Mesendoderm (in vitro differentiated cells): ENCODE data around the gene NR3C2.

ENCODE experiments used
- DNase-seq: peaks from one replicate; pipeline ENCODE4 v3.0.0; 2013
- H2AK5ac ChIP-seq: 2 replicates; pipeline ENCODE4 v1.6.1; 2013; ENCODE audit warnings: low read length, inconsistent platforms
- H2BK120ac ChIP-seq: 2 replicates; pipeline ENCODE4 v1.6.1; 2013; ENCODE audit warnings: low read depth, mild to moderate bottlenecking, low read length, moderate library complexity, mixed read lengths
- H2BK15ac ChIP-seq: replicated peaks from 2 replicates; pipeline ENCODE4 v1.6.1; 2013; ENCODE audit warnings: low read depth, mild to moderate bottlenecking, moderate library complexity
- H2BK5ac ChIP-seq: 2 replicates; pipeline ENCODE4 v1.6.1; 2013; ENCODE audit warnings: low read length, inconsistent platforms
- H3K18ac ChIP-seq: 2 replicates; pipeline ENCODE4 v1.6.1; 2013; ENCODE audit warnings: mild to moderate bottlenecking, low read length, mixed read lengths
- H3K23ac ChIP-seq: one replicate; pipeline ENCODE4 v1.6.1; 2013; ENCODE audit warnings: low read length
- H3K27ac ChIP-seq: 2 replicates; pipeline ENCODE4 v1.5.1; 2013; ENCODE audit warnings: low read depth, mild to moderate bottlenecking, inconsistent platforms, low read length, moderate library complexity
- H3K27me3 ChIP-seq: 2 replicates; pipeline ENCODE4 v1.6.1; 2013; ENCODE audit warnings: low read length, control low read depth, mild to moderate bottlenecking, inconsistent platforms; ENCODE audit not compliant: insufficient read depth, poor library complexity
- H3K36me3 ChIP-seq: 2 replicates; pipeline ENCODE4 v1.6.1; 2013; ENCODE audit warnings: low read length, inconsistent platforms; ENCODE audit not compliant: control insufficient read depth, insufficient read depth
- H3K4ac ChIP-seq: one replicate; pipeline ENCODE4 v1.6.1; 2013; ENCODE audit warnings: low read depth, mild to moderate bottlenecking, low read length, moderate library complexity
- H3K4me1 ChIP-seq: 2 replicates; pipeline ENCODE4 v1.6.1; 2013; ENCODE audit warnings: low read depth, low read length, inconsistent platforms; ENCODE audit not compliant: control insufficient read depth
- H3K4me2 ChIP-seq: 2 replicates; pipeline ENCODE4 v1.6.1; 2013; ENCODE audit warnings: low read length
- H3K4me3 ChIP-seq: 2 replicates; pipeline ENCODE4 v1.5.1; 2013; ENCODE audit warnings: mild to moderate bottlenecking, low read length
- H3K56ac ChIP-seq: one replicate; pipeline ENCODE4 v1.6.1; 2013; ENCODE audit warnings: low read length
- H3K79me1 ChIP-seq: 2 replicates; pipeline ENCODE4 v1.6.1; 2013; ENCODE audit warnings: low read length, inconsistent platforms
- H3K79me2 ChIP-seq: 2 replicates; pipeline ENCODE4 v1.6.1; 2013; ENCODE audit warnings: mild to moderate bottlenecking, low read length; ENCODE audit not compliant: control insufficient read depth, insufficient read depth
- H3K9ac ChIP-seq: 2 replicates; pipeline ENCODE4 v1.6.1; 2013; ENCODE audit warnings: low read length, inconsistent platforms
- H4K5ac ChIP-seq: one replicate; pipeline ENCODE4 v1.6.1; 2013; ENCODE audit warnings: low read length
- H4K8ac ChIP-seq: one replicate; pipeline ENCODE4 v1.6.1; 2013; ENCODE audit warnings: low read depth, mild to moderate bottlenecking, control low read depth, low read length, moderate library complexity
- WGBS: extraction: QIAGEN DNeasy Blood & Tissue Kit; methylation state at CpG from one replicate; pipeline ENCODE4 v1.1.7; 2013; ENCODE audit warnings: low lambda C conversion rate, missing lambda C conversion rate; ENCODE audit not compliant: insufficient coverage; ENCODE audit errors: extremely low coverage; 5-methylcytosine and 5-hydroxymethylcytosine counted together

Gene NR3C2

DNA sequence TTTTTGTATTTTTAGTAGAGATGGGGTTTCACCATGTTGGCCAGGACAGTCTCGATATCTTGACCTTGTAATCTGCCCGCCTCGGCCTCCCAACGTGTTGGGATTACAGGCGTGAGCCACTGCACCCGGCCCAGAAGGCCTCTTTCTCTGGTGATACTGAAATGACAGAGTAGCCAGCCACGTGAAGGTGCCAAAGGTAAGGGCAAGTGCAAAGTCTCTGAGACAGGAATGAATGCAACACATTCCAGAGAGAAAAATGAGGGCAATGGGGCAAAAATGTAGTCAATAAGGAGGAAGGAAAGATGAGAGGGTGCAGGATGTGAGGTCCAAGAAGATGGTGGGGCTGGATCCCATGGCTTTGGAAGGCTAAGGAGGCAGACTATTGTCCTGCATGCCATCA, 176.0 kb downstream of the NR3C2 start:
- no peak overlapping the region for H3K4me2 ChIP-seq
- no peaks in the 10 kb centered on the region for H3K79me2 ChIP-seq
- H3K4ac ChIP-seq = no peak overlapping the region
- H3K18ac ChIP-seq = no peak overlapping the region
- no peak overlapping the region for H4K5ac ChIP-seq
- H4K8ac ChIP-seq = no peak overlapping the region
- H2BK120ac ChIP-seq = no peak overlapping the region
- H3K9ac ChIP-seq = no peak overlapping the region
- H3K56ac ChIP-seq = no peak overlapping the region
- no peaks in the 10 kb centered on the region for H3K79me1 ChIP-seq
- no peak overlapping the region for H3K23ac ChIP-seq
- no peak overlapping the region for H3K27ac ChIP-seq
- no peak for DNase-seq
- no peak overlapping the region for H2BK5ac ChIP-seq
- H3K4me3 ChIP-seq = no peak overlapping the region
- no CpG with 5 or more reads among the region's 7 CpGs for WGBS
- no peaks in the 10 kb centered on the region for H3K4me1 ChIP-seq
- no peaks in the 10 kb centered on the region for H3K36me3 ChIP-seq
- no peak overlapping the region for H2BK15ac ChIP-seq
- H2AK5ac ChIP-seq = no peak overlapping the region
- H3K27me3 ChIP-seq = no peaks in the 10 kb centered on the region

DNA sequence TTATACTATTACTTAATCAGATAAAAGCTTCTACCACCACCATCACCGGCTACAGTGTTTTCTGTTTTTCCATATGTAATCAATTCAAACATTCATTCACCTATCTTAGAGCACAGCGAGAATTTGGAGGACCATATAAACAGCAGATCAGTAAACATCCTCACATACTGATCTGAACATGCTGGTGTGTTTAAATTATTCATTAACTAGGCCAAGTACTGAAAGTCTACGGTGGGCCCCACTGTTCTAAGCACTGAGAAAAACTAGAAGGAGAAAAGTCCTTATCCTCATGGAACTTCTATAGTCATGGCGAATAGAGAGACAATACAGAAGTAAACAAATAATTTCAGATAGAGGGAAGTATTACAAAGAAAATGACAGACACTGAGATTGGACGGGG, 176.6 kb downstream of the NR3C2 start:
- Histone ChIP-seq H3K36me3 (no peaks in the 10 kb centered on the region), H3K79me2 (no peaks in the 10 kb centered on the region), H2AK5ac (no peak overlapping the region), H3K56ac (no peak overlapping the region), H2BK15ac (no peak overlapping the region), H3K4me3 (no peak overlapping the region), H3K27ac (no peak overlapping the region), H3K23ac (no peak overlapping the region), H3K18ac (no peak overlapping the region), H3K4me2 (no peak overlapping the region), H4K5ac (no peak overlapping the region), H3K79me1 (no peaks in the 10 kb centered on the region), H3K9ac (no peak overlapping the region), H3K4ac (no peak overlapping the region), H2BK5ac (no peak overlapping the region), H4K8ac (no peak overlapping the region), H2BK120ac (no peak overlapping the region), H3K27me3 (no peaks in the 10 kb centered on the region), H3K4me1 (no peaks in the 10 kb centered on the region)
- no CpG with 5 or more reads among the region's 5 CpGs for WGBS
- no peak for DNase-seq

DNA sequence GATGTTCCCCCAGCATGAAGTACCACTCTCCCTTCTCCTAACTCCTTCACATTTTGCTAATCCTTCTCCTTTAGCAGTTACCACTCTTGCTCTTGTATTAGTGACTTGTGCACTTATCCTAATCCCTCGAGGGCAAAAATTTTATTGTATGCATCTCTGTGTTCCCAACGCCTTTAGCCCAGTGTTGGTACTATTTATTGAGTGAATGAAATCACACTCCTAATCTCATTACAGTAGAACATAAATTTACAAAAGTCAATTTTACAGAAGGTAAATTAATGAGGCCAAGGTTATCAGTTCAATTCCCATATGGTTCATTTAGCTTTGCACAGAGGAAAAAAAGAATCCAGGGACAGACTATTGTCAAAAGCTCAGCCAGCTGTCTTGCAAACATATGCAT, 178.4 kb downstream of the NR3C2 start:
- Histone ChIP-seq H3K23ac (no peak overlapping the region), H3K27ac (no peak overlapping the region), H2AK5ac (no peak overlapping the region), H2BK15ac (no peak overlapping the region), H3K56ac (no peak overlapping the region), H3K4me3 (no peak overlapping the region), H4K8ac (no peak overlapping the region), H3K4me2 (no peak overlapping the region), H2BK120ac (no peak overlapping the region), H3K79me2 (no peaks in the 10 kb centered on the region), H4K5ac (no peak overlapping the region), H3K27me3 (no peaks in the 10 kb centered on the region), H3K79me1 (no peaks in the 10 kb centered on the region), H3K18ac (no peak overlapping the region), H3K4ac (no peak overlapping the region), H3K9ac (no peak overlapping the region), H3K36me3 (no peaks in the 10 kb centered on the region), H3K4me1 (no peaks in the 10 kb centered on the region), H2BK5ac (no peak overlapping the region)
- no CpG with 5 or more reads among the region's 2 CpGs for WGBS
- DNase-seq = no peak

DNA sequence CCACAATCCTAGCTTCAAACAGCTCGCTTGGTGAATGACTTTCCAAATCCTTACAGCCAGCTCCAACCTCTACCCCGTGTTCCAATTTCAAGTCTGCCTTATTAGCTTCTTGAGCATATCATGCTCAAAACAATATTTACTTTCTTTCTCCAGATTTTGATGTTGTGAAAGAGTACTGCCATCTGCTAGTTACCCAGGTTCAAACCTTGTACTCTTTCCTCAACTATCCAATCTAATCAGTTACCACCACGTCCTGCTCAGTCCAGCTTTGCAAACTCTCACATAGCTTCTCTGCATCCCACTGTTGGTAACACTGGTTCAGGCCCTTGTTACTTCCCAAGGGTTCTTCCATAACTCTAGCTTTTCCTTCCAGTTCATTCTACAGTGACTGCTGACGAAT, 179.1 kb downstream of the NR3C2 start:
- WGBS = no CpG with 5 or more reads among the region's 4 CpGs
- no peak overlapping the region for H3K4ac ChIP-seq

GRCh38 chr4:148261848-148262247, 180.4 kb downstream of the NR3C2 start:
- H4K8ac ChIP-seq = no peak overlapping the region
- no peak overlapping the region for H3K56ac ChIP-seq
- H3K9ac ChIP-seq = no peak overlapping the region
- H3K4me2 ChIP-seq = no peak overlapping the region
- H3K27me3 ChIP-seq = no peaks in the 10 kb centered on the region
- WGBS = no CpG with 5 or more reads among the region's 4 CpGs
- no peak overlapping the region for H2BK5ac ChIP-seq
- H3K36me3 ChIP-seq = no peaks in the 10 kb centered on the region
- H3K27ac ChIP-seq = no peak overlapping the region
- H3K4me1 ChIP-seq = no peaks in the 10 kb centered on the region
- no peaks in the 10 kb centered on the region for H3K79me2 ChIP-seq
- H3K23ac ChIP-seq = no peak overlapping the region
- no peak overlapping the region for H2BK120ac ChIP-seq
- no peak for DNase-seq
- no peak overlapping the region for H2BK15ac ChIP-seq
- no peak overlapping the region for H3K4me3 ChIP-seq
- no peak overlapping the region for H2AK5ac ChIP-seq
- no peaks in the 10 kb centered on the region for H3K79me1 ChIP-seq
- H4K5ac ChIP-seq = no peak overlapping the region
- H3K4ac ChIP-seq = no peak overlapping the region
- H3K18ac ChIP-seq = no peak overlapping the region

More for the DNA sequence above, 179.1 kb downstream of the NR3C2 start:
- Histone ChIP-seq H2BK5ac (no peak overlapping the region), H3K79me1 (no peaks in the 10 kb centered on the region), H4K8ac (no peak overlapping the region), H3K27me3 (no peaks in the 10 kb centered on the region), H3K56ac (no peak overlapping the region), H3K9ac (no peak overlapping the region), H3K4me1 (no peaks in the 10 kb centered on the region), H3K4me3 (no peak overlapping the region), H3K36me3 (no peaks in the 10 kb centered on the region), H2AK5ac (no peak overlapping the region), H3K27ac (no peak overlapping the region), H3K18ac (no peak overlapping the region), H2BK15ac (no peak overlapping the region), H2BK120ac (no peak overlapping the region), H3K23ac (no peak overlapping the region), H4K5ac (peak overlapping the region; percentile 49), H3K79me2 (no peaks in the 10 kb centered on the region), H3K4me2 (no peak overlapping the region)
- no peak for DNase-seq

DNA sequence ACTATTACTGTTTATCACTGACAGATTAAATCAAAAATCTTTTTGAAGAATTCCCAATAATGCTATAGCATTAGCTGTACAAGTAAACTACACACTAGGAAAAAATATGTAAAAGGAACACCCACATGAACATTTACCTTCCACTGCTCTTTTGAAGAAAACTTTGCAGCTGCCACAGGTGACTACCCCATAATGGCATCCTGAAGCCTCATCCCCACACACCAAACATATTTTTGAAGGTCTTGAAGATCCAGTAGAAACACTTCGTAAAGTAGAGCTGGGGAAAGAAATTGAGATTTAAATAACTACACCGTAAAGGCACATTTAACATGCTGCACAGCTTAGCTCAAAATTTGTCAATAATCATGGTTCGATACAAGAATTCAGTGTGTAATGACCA, 182.4 kb downstream of the NR3C2 start:
- H2BK120ac ChIP-seq = no peak overlapping the region
- H3K4ac ChIP-seq = no peak overlapping the region
- no peak overlapping the region for H3K56ac ChIP-seq
- no peak overlapping the region for H4K8ac ChIP-seq
- no peaks in the 10 kb centered on the region for H3K36me3 ChIP-seq
- H4K5ac ChIP-seq = no peak overlapping the region
- H3K4me3 ChIP-seq = no peak overlapping the region
- no peaks in the 10 kb centered on the region for H3K79me2 ChIP-seq
- H3K9ac ChIP-seq = no peak overlapping the region
- no peak overlapping the region for H2AK5ac ChIP-seq
- DNase-seq = no peak
- H2BK5ac ChIP-seq = no peak overlapping the region
- H3K4me2 ChIP-seq = no peak overlapping the region
- WGBS = no CpG with 5 or more reads among the region's 3 CpGs
- H2BK15ac ChIP-seq = no peak overlapping the region
- H3K4me1 ChIP-seq = no peaks in the 10 kb centered on the region
- H3K27ac ChIP-seq = no peak overlapping the region
- no peaks in the 10 kb centered on the region for H3K79me1 ChIP-seq
- H3K23ac ChIP-seq = no peak overlapping the region
- no peaks in the 10 kb centered on the region for H3K27me3 ChIP-seq
- H3K18ac ChIP-seq = no peak overlapping the region
